DMS53 treated with DMSO at 0.1 percent for 48 hours (cell line): ENCODE results near the gene NCKAP1.
"Not testable (repeated sequence)": the region's sequence is repeated elsewhere in the genome, so short reads cannot be mapped to it uniquely, and the experiment has no call there.

Experiments
- DNase-seq: peaks from one replicate; lab custom pipeline; 2025; ENCODE audit not compliant: unreplicated experiment; lab: John Stamatoyannopoulos, UW

NCKAP1 gene

DNA sequence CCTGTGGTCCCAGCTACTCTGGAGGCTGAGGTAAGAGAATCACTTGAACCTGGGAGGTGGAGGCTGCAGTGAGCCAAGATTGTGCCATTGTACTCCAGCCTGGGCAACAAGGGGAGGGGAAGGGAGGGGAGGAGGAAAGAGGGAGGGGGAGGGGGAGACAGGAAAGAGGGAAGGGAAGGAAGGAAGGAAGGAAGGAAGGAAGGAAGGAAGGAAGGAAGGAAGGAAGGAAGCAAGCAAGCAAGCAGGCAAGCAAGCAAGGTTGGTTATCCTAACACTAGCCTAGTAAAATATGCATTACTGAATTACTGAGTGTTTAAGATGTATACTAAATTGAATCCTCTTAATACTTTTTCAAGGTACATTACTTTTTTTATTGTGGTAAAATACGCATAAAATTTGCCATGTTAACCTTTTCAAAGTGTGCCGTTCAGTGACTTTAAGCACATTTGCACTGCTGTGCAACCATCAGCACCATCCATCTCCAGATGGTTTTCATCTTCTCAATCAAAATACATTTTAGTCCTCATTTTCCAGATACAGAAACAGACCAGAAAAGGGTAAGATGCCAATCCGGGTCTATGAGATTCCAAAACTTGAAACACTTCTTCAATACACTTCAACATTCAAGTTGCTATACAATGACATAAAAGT, 28.9 kb downstream of the NCKAP1 start:
- DNase-seq = no peak

GRCh38 chr2:183001948-183002347, 36.3 kb downstream of the NCKAP1 start:
- DNase-seq = no peak

DNA sequence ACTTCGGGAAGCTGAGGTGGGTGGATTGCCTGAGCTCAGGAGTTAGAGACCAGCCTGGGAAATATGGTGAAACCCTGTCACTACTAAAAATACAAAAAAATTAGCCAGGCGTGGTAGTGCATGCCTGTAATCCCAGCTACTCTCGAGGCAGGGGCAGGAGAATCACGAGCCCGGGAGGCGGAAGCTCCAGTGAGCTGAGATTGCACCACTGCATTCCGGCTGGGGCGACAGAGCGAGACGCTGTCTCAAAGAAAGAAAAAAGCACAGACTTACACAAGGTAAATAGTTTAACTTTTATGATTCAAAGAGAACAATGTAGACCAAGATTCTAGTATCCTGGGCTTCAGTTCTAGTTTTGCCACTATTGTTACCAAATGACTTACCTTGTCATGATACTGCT, 37.4 kb downstream of the NCKAP1 start:
- DNase-seq = no peak

GRCh38 chr2:182999348-183000028, 38.8 kb downstream of the NCKAP1 start:
- no peak for DNase-seq

GRCh38 chr2:182994228-182994912, 43.9 kb downstream of the NCKAP1 start:
- no peak for DNase-seq

GRCh38 chr2:182982941-182983340, 55.3 kb downstream of the NCKAP1 start:
- DNase-seq = no peak

DNA sequence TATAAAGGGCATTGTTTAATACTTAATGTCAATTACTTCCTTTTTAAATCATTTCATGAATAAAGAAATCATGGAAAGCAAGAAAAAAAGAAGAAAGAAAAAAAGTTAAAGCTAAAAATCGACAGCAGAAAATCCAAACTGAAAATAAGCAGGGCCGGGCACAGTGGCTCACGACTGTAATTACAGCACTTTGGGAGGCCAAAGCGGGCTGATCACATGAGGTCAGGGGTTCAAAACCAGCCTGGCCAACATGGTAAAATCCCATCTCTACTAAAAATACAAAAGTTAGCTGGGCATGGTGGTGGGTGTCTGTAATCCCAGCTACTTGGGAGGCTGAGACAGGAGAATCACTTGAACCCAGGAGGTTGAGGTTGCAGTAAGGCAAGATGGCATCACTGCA, 56.8 kb downstream of the NCKAP1 start:
- DNase-seq = not testable (repeated sequence)

GRCh38 chr2:182980652-182981051, 57.6 kb downstream of the NCKAP1 start:
- DNase-seq = no peak

- DNase-seq = peak; percentile 91
Observed at GRCh38 chr2:182980115-182980514, 58.1 kb downstream of the NCKAP1 start.

DNA sequence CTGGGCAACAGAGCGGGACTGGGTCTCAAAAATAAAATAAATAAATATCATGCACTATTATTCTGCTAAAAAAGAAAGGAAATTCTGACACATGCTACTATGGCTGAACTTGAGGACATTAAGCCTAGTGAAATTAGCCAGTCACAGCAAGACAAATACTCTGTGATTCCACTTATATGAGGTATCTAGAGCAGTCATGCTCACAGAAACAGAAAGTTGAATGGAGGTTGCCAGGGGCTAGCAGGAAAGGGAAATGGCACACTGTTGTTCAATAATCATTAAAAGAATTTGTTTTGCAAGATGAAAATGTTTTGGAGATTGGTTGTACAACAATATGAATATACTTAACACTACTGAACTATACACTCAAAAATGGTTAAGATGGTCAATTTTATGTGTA, 60.8 kb downstream of the NCKAP1 start:
- DNase-seq = no peak

DNA sequence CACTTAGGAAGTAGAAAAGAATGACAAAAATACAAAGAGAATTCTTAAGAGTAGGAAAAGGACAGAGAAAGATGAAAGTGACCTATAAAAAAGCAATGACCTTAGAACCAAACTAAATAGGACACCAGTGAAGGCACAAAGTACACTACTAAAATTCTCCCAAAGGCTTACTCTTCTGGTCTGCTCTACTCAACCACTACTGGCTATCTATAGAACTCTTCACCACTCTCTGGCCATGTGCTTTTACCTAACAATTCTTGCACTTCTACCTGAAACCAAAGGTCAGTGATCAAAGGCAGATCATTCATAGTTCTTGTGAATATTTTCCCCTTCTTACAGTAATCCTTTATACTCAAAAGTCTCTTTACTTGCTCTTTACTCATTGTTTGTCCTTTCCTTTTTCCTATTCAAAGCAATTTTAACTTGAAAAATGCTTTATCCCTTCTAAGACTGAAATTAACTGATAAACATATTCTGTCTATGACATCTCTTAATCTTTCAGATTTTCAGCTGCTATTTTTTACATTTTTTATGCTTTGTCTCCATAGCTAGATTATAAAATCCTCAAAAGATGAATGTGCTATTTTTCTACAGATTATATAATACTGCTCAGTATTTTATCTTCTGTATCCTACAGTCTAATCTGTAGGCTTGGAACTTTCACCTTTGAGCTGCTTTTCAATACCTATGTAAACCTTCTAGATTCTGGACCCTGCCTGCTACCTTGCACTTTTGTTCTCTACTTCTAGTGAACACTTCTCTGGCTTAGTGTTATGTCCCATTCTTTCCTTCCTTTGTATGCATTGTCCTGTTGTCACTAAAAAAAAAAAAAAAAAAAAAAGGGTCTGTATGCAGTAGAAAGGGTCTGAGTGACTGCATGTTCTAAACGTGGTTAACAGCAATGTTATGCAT, 64.6 kb downstream of the NCKAP1 start:
- DNase-seq = no peak

DNA sequence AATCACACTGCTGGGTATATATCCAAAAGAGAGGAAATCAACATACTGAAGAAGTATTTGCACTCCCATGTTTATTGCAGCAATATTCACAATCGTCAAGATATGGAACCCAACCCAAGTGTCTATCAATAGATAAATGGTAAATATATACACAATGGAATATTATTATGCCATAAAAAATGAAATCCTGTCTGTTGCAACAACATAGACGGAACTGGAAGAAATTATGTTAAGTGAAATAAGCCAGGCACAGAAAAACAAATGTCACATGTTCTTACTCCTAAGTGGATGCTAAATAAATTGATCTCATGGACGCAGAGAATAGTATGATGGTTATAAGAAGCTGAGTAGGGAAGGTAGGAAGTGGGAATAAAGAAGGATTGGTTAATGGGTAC, 65.7 kb downstream of the NCKAP1 start:
- DNase-seq = no peak

GRCh38 chr2:182971820-182972547, 66.3 kb downstream of the NCKAP1 start:
- no peak for DNase-seq

DNA sequence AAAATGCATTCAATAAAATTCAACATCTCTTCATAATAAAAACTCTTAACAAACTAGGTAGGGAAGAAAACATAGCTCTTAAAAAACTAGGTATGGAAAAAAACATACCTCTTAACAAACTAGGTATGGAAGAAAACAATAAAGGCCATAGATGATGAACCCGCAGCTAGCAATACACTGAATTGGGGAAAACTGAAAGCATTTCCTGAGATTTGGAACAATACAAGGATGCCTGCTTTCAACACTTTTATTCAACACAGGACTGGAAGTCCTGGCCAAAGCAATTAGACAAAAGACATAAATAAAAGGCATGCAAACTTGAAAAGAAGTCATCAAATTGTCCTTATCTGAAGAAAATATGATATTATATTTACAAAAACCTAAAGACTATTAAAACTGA, 67.8 kb downstream of the NCKAP1 start:
- DNase-seq = no peak

DNA sequence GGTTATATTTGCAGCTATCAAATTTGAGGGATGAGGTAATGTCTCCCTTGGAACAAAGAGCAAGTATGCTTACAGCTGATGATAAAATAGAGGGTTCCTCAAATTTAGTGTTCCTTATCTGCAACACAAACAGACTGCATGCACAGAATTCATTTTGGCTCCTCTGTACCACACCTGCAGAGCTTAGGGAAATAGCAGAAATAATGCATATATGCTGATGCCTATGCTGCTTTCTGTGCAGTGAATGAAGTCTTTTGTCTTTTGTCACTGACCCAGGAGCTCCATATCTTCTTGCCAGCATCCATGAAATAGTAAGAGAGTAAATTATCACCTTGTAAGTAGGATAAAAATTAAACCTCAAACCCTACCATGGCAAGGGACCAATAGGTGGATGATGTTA, 69.8 kb downstream of the NCKAP1 start:
- DNase-seq = no peak

DNA sequence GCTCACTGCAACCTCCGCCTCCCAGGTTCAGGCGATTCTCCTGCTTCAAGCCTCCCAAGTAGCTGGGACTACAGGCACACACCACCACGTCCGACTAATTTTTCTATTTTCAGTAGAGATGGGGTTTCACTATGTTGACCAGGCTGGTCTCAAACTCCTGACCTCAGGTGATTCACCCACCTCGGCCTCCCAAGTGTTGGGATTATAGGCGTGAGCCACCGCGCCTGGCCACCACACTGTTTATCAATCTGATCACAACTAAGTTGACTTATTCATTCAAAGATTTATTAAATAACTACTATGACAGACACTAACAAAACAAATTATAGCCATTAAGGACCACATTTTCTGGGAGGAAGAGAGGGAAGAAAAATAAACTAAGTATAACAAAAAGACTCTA, 71.9 kb downstream of the NCKAP1 start:
- not testable (repeated sequence) for DNase-seq

GRCh38 chr2:182962641-182963040, 75.6 kb downstream of the NCKAP1 start:
- DNase-seq = no peak

- DNase-seq = not testable (repeated sequence)
Observed at GRCh38 chr2:182960869-182961268, 77.4 kb downstream of the NCKAP1 start.

GRCh38 chr2:182954789-182955188, 83.5 kb downstream of the NCKAP1 start:
- no peak for DNase-seq

- no peak for DNase-seq
Observed at GRCh38 chr2:182952741-182953450, 85.4 kb downstream of the NCKAP1 start.
